ENCODE data around the gene ACOT7.

ACOT7 gene

GRCh38 chr1:6424619-6425593 is 31.3 kb upstream of the ACOT7 start, which contains the start of gene ESPN:
ESPN (plus strand) TSS chr1:6424776; CDS start chr1:6424956, 180 bp downstream.
- no peak for DNase-seq (ENCODE audit: low read depth in 1 of 2, low spot score in 1 of 2)

GRCh38 chr1:6424000-6424565 is 30.5 kb upstream of the ACOT7 start:
- DNase-seq (ENCODE audit: low read depth in 1 of 2, low spot score in 1 of 2) = no peak

GRCh38 chr1:6423321-6423999 is 29.9 kb upstream of the ACOT7 start:
- peak; percentile 43 to 66 for DNase-seq (ENCODE audit: low read depth in 1 of 2, low spot score in 1 of 2)

DNA sequence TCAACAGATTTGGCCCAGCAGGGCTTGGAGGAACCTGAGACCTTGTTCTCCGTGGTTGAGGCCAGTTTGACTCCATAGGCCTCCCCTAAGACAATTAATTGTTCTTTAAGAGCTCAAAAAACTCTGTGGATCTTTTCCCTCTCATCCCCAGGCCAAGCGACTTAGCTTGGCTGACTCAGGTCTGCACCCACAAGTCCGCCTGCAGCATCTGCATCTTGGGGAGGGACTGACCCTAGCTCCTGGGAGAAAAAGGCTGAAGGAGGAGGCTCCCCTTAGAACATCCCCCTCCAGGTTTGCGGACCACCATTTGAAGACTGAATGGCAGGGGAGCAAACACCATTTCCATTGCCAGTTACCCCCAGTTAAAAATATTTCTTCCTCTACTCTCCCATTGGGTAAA is 27.7 kb upstream of the ACOT7 start:
- no peak for DNase-seq (ENCODE audit: low read depth in 1 of 2, low spot score in 1 of 2)

- DNase-seq (ENCODE audit: low read depth in 1 of 2, low spot score in 1 of 2) = no peak
Observed at GRCh38 chr1:6420454-6421042, 27.0 kb upstream of the ACOT7 start.

- no peak for DNase-seq (ENCODE audit: low read depth in 1 of 2, low spot score in 1 of 2)
Observed at GRCh38 chr1:6419804-6420453, 26.4 kb upstream of the ACOT7 start, which contains the start of gene HES2. HES2 (minus strand) TSS chr1:6419919; CDS start chr1:6419820, 99 bp downstream.

DNA sequence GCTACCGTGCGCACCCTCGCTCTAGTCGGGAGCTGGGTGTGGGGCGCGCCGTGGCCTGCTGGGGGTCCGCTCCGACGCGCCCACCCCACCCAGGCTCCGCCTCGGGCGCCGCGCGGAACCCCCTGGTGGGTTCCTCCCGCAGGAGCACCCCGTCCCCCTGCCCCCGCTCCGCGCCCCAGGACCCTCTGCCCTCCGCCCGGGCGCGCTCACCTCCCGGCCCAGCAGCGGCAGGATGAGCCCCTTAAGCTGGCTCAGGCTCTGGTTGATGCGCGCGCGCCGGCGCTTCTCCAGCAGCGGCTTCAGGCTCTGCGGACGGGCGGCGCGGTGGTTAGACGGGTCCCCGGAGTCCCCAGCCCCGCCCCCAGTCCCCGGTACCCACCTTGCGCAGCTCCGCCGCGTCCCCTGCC is 25.8 kb upstream of the ACOT7 start:
- DNase-seq (ENCODE audit: low read depth in 1 of 2, low spot score in 1 of 2) = no peak

- no peak for DNase-seq (ENCODE audit: low read depth in 1 of 2, low spot score in 1 of 2)
Observed at GRCh38 chr1:6418668-6419396, 25.3 kb upstream of the ACOT7 start.

- DNase-seq (ENCODE audit: low read depth in 1 of 2, low spot score in 1 of 2) = no peak
Observed at GRCh38 chr1:6417961-6418667, 24.5 kb upstream of the ACOT7 start.

DNA sequence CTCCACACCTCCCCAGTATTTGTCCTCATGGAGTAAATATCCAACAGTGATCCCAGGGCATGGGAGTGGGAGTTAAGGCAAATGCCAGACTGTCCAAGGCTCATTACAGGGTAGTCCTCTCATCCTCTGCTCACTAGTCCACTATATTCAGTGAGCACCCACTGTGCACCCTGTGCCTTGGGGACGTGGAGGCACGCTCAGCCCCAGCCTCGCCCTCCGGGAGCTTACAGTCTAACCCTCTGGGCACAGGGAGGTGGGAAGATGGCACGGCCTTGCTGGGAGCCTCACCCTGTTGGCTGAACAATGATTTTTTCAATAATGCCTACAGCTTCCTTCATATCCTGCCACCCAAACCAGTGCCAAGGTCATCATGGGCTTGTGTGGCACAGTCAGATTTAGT is 23.3 kb upstream of the ACOT7 start:
- DNase-seq (ENCODE audit: low read depth in 1 of 2, low spot score in 1 of 2) = no peak

- no peak for DNase-seq (ENCODE audit: low read depth in 1 of 2, low spot score in 1 of 2)
Observed at GRCh38 chr1:6416295-6416656, 22.7 kb upstream of the ACOT7 start.

GRCh38 chr1:6414881-6415626 is 21.5 kb upstream of the ACOT7 start:
- DNase-seq (ENCODE audit: low read depth in 1 of 2, low spot score in 1 of 2) = no peak

GRCh38 chr1:6414443-6414844 is 20.9 kb upstream of the ACOT7 start:
- peak in 1 of 2 donors; percentile 35 for DNase-seq (ENCODE audit: low read depth in 1 of 2, low spot score in 1 of 2)

GRCh38 chr1:6412896-6413295 is 19.3 kb upstream of the ACOT7 start:
- no peak for DNase-seq (ENCODE audit: low read depth in 1 of 2, low spot score in 1 of 2)

DNA sequence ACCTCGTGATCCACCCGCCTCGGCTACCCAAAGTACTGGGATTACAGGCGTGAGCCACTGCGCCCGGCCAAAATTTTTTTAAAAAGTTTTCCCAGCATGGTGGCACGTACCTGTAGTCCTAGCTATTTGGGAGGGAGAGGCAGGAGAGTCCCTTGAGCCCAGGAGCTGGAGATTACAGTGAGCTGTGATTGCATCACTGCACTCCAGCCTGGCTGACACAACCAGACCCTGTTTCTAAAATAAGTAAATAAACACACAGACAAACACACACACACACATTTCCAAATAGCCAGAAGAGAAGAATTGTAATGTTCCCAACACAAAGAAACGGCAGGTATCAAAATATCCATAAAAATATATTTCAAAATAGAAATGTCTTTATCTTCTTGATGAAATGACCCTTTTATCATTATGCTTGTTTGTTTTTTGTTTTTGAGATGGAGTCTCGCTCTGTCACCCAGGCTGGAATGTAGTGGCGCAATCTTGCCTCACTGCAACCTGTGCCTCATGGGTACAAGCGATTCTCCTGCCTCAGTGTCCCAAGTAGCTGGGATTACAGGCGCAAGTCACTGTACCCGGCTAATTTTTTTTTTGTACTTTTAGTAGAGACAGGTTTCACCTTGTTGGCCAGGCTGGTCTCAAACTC is 16.8 kb upstream of the ACOT7 start:
- no peak for DNase-seq (ENCODE audit: low read depth in 1 of 2, low spot score in 1 of 2)

DNA sequence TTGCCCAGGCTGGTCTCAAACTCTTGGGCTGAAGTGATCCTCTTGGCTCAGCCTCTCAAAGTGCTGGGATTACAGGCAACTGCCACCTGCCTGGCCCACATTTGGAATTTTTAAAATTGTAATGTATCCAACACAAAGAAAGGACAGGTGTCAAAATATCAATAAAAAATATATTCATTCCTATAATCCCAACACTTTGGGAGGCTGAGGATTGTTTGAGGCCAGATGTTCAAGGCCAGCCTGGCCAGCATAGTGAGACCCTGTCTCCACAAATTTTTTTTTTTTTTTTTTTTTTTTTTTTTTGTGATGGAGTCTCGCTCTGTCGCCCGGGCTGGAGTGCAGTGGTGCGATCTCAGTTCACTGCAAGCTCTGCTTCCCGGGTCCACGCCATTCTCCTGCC is 16.2 kb upstream of the ACOT7 start:
- no peak for DNase-seq (ENCODE audit: low read depth in 1 of 2, low spot score in 1 of 2)

DNA sequence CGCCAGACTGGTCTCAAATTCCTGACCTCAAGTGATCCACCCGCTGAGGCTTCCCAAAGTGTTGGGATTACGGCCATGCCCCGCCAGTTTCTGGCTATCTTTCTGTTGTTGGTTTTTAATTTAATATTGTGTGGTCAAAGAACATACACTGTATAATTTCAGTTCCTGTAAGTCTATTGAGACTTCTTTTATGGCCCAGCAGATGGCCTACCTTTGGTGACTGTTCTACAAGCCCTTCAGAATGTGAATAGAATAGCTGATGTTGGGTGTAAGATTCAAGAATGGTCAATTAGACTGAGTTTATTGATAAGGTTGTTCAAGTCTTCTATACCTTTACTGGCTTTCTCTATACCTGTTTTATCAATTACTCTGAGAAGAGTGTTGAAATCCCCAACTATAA is 15.5 kb upstream of the ACOT7 start:
- DNase-seq (ENCODE audit: low read depth in 1 of 2, low spot score in 1 of 2) = no peak

DNA sequence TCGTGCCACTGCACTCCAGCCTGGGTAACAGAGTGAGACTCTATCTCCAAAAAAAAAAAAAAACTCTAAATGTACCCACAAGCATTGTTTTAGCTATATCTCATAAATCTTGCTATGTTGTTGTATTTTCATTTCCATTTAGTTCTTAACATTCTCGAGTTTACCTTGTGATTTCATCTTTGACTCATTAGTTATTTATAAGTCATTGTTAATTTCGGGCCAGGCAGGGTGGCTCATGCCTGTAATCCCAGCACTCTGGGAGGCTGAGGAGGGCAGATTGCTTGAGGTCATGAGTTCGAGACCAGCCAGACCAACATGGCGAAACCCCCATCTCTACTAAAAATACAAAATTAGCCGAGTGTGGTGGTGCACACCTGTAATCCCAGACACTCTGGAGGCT is 14.5 kb upstream of the ACOT7 start:
- DNase-seq (ENCODE audit: low read depth in 1 of 2, low spot score in 1 of 2) = no peak
